Measurements from ENCODE around the gene SPDYE3.

DNA sequence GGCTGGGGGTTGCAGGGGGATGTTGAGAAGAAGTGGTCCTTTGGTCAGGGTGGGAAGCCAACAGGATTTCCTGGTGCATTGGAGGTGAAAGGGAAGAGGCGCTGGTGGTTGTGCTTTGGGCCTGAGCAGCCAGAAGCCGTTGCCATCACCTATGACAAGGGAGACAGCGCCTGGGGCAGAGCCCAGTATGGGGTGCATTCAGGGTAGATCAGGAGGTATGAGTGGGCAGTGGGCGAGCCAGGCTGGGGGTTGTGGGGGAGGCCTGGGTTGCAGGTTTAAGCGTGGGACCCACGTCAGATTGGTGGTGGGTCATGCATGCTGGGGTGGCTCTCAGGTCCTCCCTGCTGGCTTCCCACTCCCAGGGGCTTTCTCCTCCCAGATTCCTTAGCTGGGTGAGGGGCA is 44.2 kb downstream of the SPDYE3 start:
- TF ChIP-seq, protein P1, sequence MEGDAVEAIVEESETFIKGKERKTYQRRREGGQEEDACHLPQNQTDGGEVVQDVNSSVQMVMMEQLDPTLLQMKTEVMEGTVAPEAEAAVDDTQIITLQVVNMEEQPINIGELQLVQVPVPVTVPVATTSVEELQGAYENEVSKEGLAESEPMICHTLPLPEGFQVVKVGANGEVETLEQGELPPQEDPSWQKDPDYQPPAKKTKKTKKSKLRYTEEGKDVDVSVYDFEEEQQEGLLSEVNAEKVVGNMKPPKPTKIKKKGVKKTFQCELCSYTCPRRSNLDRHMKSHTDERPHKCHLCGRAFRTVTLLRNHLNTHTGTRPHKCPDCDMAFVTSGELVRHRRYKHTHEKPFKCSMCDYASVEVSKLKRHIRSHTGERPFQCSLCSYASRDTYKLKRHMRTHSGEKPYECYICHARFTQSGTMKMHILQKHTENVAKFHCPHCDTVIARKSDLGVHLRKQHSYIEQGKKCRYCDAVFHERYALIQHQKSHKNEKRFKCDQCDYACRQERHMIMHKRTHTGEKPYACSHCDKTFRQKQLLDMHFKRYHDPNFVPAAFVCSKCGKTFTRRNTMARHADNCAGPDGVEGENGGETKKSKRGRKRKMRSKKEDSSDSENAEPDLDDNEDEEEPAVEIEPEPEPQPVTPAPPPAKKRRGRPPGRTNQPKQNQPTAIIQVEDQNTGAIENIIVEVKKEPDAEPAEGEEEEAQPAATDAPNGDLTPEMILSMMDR (IDR thresholded peaks at IDR 0.05): no peak
- TF ChIP-seq POLR2A (IDR thresholded peaks at IDR 0.05): no peak

All from testis (tissue), 2 donors.